GM19467 (cell line): Measurements from ENCODE around the gene AXIN1.
"Not testable (repeated sequence)": the region's sequence is repeated elsewhere in the genome, so short reads cannot be mapped to it uniquely, and the experiment has no call there.

Source experiments
- ATAC-seq: cut with Tn5 transposase; IDR thresholded peaks from one replicate; pipeline ENCODE4 v1.9.1; 2021; ENCODE audit warnings: mild to moderate bottlenecking, moderate library complexity; ENCODE audit not compliant: unreplicated experiment

AXIN1 gene

GRCh38 chr16:381789-382717 is 29.5 kb upstream of the AXIN1 start, which contains the start of gene PGAP6:
TSS of gene PGAP6 (minus strand) at chr16:381978. CDS start at chr16:381821, 157 bp downstream.
- ATAC-seq, result peak; percentile 50

GRCh38 chr16:381012-381788 is 28.7 kb upstream of the AXIN1 start:
- ATAC-seq, result peak; percentile 4

GRCh38 chr16:380762-381011 is 28.2 kb upstream of the AXIN1 start:
- ATAC-seq, result no peak

- ATAC-seq, result no peak
These were observed 27.6 kb upstream of the AXIN1 start for GRCh38 chr16:379961-380761.

GRCh38 chr16:379183-379960 is 26.8 kb upstream of the AXIN1 start:
- ATAC-seq, result no peak

GRCh38 chr16:378821-379182 is 26.3 kb upstream of the AXIN1 start:
- no peak for ATAC-seq

- ATAC-seq, result not testable (repeated sequence)
These were observed 25.7 kb upstream of the AXIN1 start for GRCh38 chr16:378113-378820.

GRCh38 chr16:377419-377951 is 25.0 kb upstream of the AXIN1 start:
- ATAC-seq, result no peak

- ATAC-seq, result no peak
These were observed 24.4 kb upstream of the AXIN1 start for GRCh38 chr16:376817-377418.

- no peak for ATAC-seq
These were observed 23.6 kb upstream of the AXIN1 start for GRCh38 chr16:375927-376816.

- ATAC-seq, result no peak
These were observed 22.7 kb upstream of the AXIN1 start for GRCh38 chr16:375212-375611.

- ATAC-seq, result no peak
These were observed 22.0 kb upstream of the AXIN1 start for GRCh38 chr16:374616-374926.

GRCh38 chr16:373848-374615 is 21.5 kb upstream of the AXIN1 start:
- no peak for ATAC-seq

- ATAC-seq, result no peak
These were observed 20.6 kb upstream of the AXIN1 start for GRCh38 chr16:373020-373598.

GRCh38 chr16:372302-372983 is 19.9 kb upstream of the AXIN1 start:
- no peak for ATAC-seq

GRCh38 chr16:371515-372301 is 19.2 kb upstream of the AXIN1 start:
- no peak for ATAC-seq
